GM12878 (cell line): ENCODE measurements around the gene MYCBPAP. TPM values are rescaled to one million over a fixed set of nuclear protein-coding genes. Genes with fewer than 3 reads are reported as not detected.

Source experiments
- CHD4 ChIP-seq: fragments of 200-600 bp; sonication (generic); IDR thresholded peaks from 2 replicates; pipeline ENCODE4 v1.6.1; 2016; ENCODE audit warnings: mild to moderate bottlenecking
- CTCF ChIP-seq, 3 experiments: IDR thresholded peaks in 2 of 3; conservative IDR thresholded peaks in 1 of 3; 2 replicates each; pipeline ENCODE4 v1.5.1; 2011; ENCODE audit warnings: low read depth in 3 of 3, low read length in 3 of 3, mild to moderate bottlenecking in 3 of 3, control low read depth in 2 of 3, moderate library complexity in 2 of 3, inconsistent platforms in 1 of 3, mixed read lengths in 1 of 3; ENCODE audit not compliant: control insufficient read depth in 2 of 3, insufficient read depth in 1 of 3; ENCODE audit errors: extremely low read depth in 1 of 3
- NFIC ChIP-seq: IDR thresholded peaks from 2 replicates; pipeline ENCODE4 v1.6.1; 2012; ENCODE audit warnings: low read depth, mild to moderate bottlenecking, inconsistent platforms, low read length, moderate library complexity
- PAX5 ChIP-seq: IDR thresholded peaks from 2 replicates; pipeline ENCODE4 v1.6.1; 2011; ENCODE audit warnings: low read depth, low read length, borderline replicate concordance
- PAX8 ChIP-seq: fragments of 450-650 bp; IDR thresholded peaks from 2 replicates; pipeline ENCODE4 v1.6.1; 2017; ENCODE audit warnings: mild to moderate bottlenecking, moderate library complexity
- POLR2A ChIP-seq: IDR thresholded peaks from 2 replicates; pipeline ENCODE4 v1.6.1; 2011; ENCODE audit warnings: low read depth, mild to moderate bottlenecking, low read length
- POLR2AphosphoS5 ChIP-seq: IDR thresholded peaks from 2 replicates; pipeline ENCODE4 v1.6.1; 2011; ENCODE audit warnings: mild to moderate bottlenecking, low read length, inconsistent platforms
- POU2F2 ChIP-seq: IDR thresholded peaks from 3 replicates; pipeline ENCODE4 v1.6.1; 2011; ENCODE audit warnings: low read depth, mild to moderate bottlenecking, low read length, borderline replicate concordance
- RFX5 ChIP-seq: IDR thresholded peaks from 2 replicates; pipeline ENCODE4 v1.6.1; 2011; ENCODE audit warnings: low read depth, low read length, improper control_type of control experiment
- SMC3 ChIP-seq: IDR thresholded peaks from 2 replicates; pipeline ENCODE4 v1.6.1; 2011; ENCODE audit warnings: low read length, improper control_type of control experiment, borderline replicate concordance
- SP1 ChIP-seq: IDR thresholded peaks from one replicate; pipeline ENCODE4 v1.6.1; 2011; ENCODE audit warnings: low read depth, low read length
- SUPT20H ChIP-seq: IDR thresholded peaks from 2 replicates; pipeline ENCODE4 v1.6.1; 2011; ENCODE audit warnings: low read depth, mild to moderate bottlenecking, low read length, moderate library complexity, borderline replicate concordance; ENCODE audit not compliant: control insufficient read depth
- TCF3 ChIP-seq: IDR thresholded peaks from 2 replicates; pipeline ENCODE4 v1.6.1; 2012; ENCODE audit warnings: low read depth, mild to moderate bottlenecking, low read length, borderline replicate concordance; ENCODE audit not compliant: insufficient read depth
- ZNF217 ChIP-seq: fragments of 450-650 bp; IDR thresholded peaks from 2 replicates; pipeline ENCODE4 v1.6.1; 2017; ENCODE audit warnings: antibody characterized with exemption, mild to moderate bottlenecking
- ZNF592 ChIP-seq: fragments of 450-650 bp; IDR thresholded peaks from 2 replicates; pipeline ENCODE4 v1.6.1; 2017; ENCODE audit warnings: mild to moderate bottlenecking, moderate library complexity
- ZNF687 ChIP-seq: fragments of 450-650 bp; IDR thresholded peaks from 2 replicates; pipeline ENCODE4 v1.6.1; 2017; ENCODE audit warnings: mild to moderate bottlenecking, moderate library complexity
- ZSCAN29 ChIP-seq: fragments of 450-650 bp; IDR thresholded peaks from 2 replicates; pipeline ENCODE4 v1.6.1; 2017; ENCODE audit warnings: mild to moderate bottlenecking, moderate library complexity
- polyA plus RNA-seq, 11 experiments: library from polyadenylated mRNA; depleted of rRNA in 4 of 11; unstranded in 6 of 11; stranded (reverse) in 5 of 11; fragments of >200 nt; fragmentation: Nextera tagmentation in 4 of 11; fragmentation: Illumina TruSeq in 1 of 11; extraction: Ambion mirVana in 4 of 11; extraction: Trizol in 1 of 11; gene quantifications; 1 replicate in 1 of 11; 2 replicates in 10 of 11; pipeline versions ENCODE4 v1.2.1 to v1.2.3, GENCODE V29; 2011 to 2016; ENCODE audit warnings: inconsistent platforms in 2 of 11, missing spikeins in 2 of 11, low read depth in 1 of 11
- total RNA-seq, 4 experiments: library from RNA; depleted of rRNA in 3 of 4; stranded (reverse); fragments of >200 nt in 3 of 4; fragmentation: Illumina TruSeq in 1 of 4; extraction: Trizol in 1 of 4; gene quantifications; 2 replicates each; pipeline versions ENCODE4 v1.2.1 to v1.2.3, GENCODE V29; 2013 to 2021

The MYCBPAP gene
- total and polyA plus RNA-seq, 10 of the 15 experiments (the other 5 are each of a cell fraction or from before 2014, with no cell fraction given), result 0.23 to 2.7 (median 1.5) TPM

DNA sequence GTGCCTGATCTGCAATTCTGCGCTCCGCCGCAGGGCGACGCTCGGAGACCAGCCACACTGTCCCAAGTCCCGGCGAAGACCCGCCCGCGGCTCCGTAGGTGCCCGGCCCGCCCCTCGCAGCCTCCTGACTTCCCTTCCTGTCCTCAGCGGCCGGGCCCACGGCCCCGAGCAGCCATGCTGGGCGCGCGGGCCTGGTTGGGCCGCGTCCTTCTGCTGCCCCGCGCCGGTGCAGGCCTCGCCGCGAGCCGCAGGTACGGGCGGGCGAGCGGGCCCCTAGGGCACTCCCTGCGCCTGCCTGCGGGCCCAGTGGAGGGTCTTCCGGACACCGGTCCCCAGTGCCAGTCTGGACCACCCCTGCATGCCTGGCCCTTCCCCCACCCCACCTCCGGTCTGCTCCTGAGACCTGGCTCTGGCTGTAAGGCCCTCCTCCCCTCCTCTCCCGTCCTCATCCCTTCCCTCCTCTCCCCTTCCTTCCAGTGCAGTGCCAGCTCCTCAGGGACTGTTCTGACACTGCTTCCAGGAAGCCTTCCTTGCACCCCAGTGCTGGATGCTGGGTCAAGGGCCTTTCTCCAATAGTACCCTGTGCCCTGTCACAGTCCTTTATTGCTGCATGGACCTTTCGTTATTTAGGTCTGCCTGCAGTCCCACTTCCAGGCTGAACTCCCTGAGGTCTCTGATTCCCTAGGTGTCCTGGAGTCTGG, 38.9 kb downstream of the MYCBPAP start, which contains the start of gene SPATA20 (continued):
- peak; percentile 44 for TF ChIP-seq SP1
- TF ChIP-seq CHD4, result no peak
- peak; percentile 95 for TF ChIP-seq SMC3
- TF ChIP-seq POLR2A, result peak; percentile 94
- 0 out of 2 replicates have a peak, but pooled peaks have one; percentile 38 for TF ChIP-seq TCF3
- TF ChIP-seq CTCF (IDR thresholded peaks at IDR 0.05 in 2 of 3, conservative IDR thresholded peaks at IDR 0.05 in 1 of 3; ENCODE audit: control insufficient read depth in 2 of 3, extremely low read depth in 1 of 3, insufficient read depth in 1 of 3, low read depth in 3 of 3, low read length in 3 of 3), result peak; percentile 98 to 100 (median 100); a peak in 5 of 6 replicates
- TF ChIP-seq ZNF217, result no peak
- TF ChIP-seq ZNF592, result peak; percentile 85
- TF ChIP-seq NFIC, result no peak
- TF ChIP-seq POLR2AphosphoS5, result peak; percentile 68; the same call in 1 of the 2 replicates
- TF ChIP-seq ZNF687, result peak; percentile 81
- TF ChIP-seq POU2F2, result peak; percentile 42; the same call in 1 of the 3 replicates
- TF ChIP-seq PAX8, result no peak
- TF ChIP-seq SUPT20H, result no peak
- no peak for TF ChIP-seq PAX5
- peak; percentile 66; the same call in 1 of the 2 replicates for TF ChIP-seq ZSCAN29
- TF ChIP-seq RFX5, result no peak
